ENCODE data around the gene ICAM3. TPM values are rescaled to one million over a fixed set of nuclear protein-coding genes. Genes with fewer than 3 reads are reported as not detected.
A peak's percentile ranks its signal among the peaks of the same experiment; 100 is the strongest.

ICAM3 gene
- total RNA-seq, 4 donors from 2014 or later, result 7.7 to 41.1 (median 9.4) TPM

GRCh38 chr19:10317045-10317856 is 22.2 kb downstream of the ICAM3 start:
- no peak for DNase-seq (ENCODE audit: low spot score)
- no peak for ATAC-seq (ENCODE audit: low FRiP score)
- no peak for TF ChIP-seq CTCF (IDR thresholded peaks at IDR 0.05)

GRCh38 chr19:10316229-10317044 is 23.0 kb downstream of the ICAM3 start:
- no peak for ATAC-seq (ENCODE audit: low FRiP score)
- no peak for TF ChIP-seq CTCF (IDR thresholded peaks at IDR 0.05)
- no peak for DNase-seq (ENCODE audit: low spot score)

GRCh38 chr19:10315335-10316214 is 23.8 kb downstream of the ICAM3 start, which contains the start of gene FDX2:
FDX2 (minus strand) TSS chr19:10316015; CDS start chr19:10315996, 19 bp downstream.
- no peak for TF ChIP-seq CTCF (IDR thresholded peaks at IDR 0.05)
- DNase-seq (ENCODE audit: low spot score), result peak; percentile 87
- ATAC-seq (ENCODE audit: low FRiP score), result peak; percentile 75

- TF ChIP-seq CTCF (IDR thresholded peaks at IDR 0.05), result no peak
- ATAC-seq (ENCODE audit: low FRiP score) (no peak), DNase-seq (ENCODE audit: low spot score) (no peak)
Observed at GRCh38 chr19:10309423-10309822, 30.0 kb downstream of the ICAM3 start, which contains the start of gene ZGLP1. ZGLP1 (minus strand) TSS chr19:10309815.

GRCh38 chr19:10306327-10306726 is 33.1 kb downstream of the ICAM3 start:
- ATAC-seq (ENCODE audit: low FRiP score) (no peak), DNase-seq (ENCODE audit: low spot score) (no peak)
- TF ChIP-seq CTCF (IDR thresholded peaks at IDR 0.05), result no peak

- no peak for TF ChIP-seq CTCF (IDR thresholded peaks at IDR 0.05)
- ATAC-seq (ENCODE audit: low FRiP score) (no peak), DNase-seq (ENCODE audit: low spot score) (no peak)
Observed at GRCh38 chr19:10305139-10305806, 34.2 kb downstream of the ICAM3 start.

All from omental fat pad (tissue), 4 donors.